ENCODE measurements around the gene CHRM1. TPM values are rescaled to one million over a fixed set of nuclear protein-coding genes. Genes with fewer than 3 reads are reported as not detected.

The CHRM1 gene
- total RNA-seq, 1 donor from 2014 or later, result 6.8 TPM

- H3K4me3 ChIP-seq, result peak overlapping the region; percentile 93
- no peaks in the 10 kb centered on the region for H3K9me3 ChIP-seq
- TF ChIP-seq CTCF (IDR thresholded peaks at IDR 0.05), result no peak
- H3K27ac ChIP-seq, result peak overlapping the region; percentile 99
- intact Hi-C loops (cut with DNase I), result no loop called here
- H3K36me3 ChIP-seq, result peaks cover 46% of the 10 kb centered on the region
- no peaks in the 10 kb centered on the region for H3K27me3 ChIP-seq (ENCODE audit: low read depth)
- peaks cover 68% of the 10 kb centered on the region for H3K4me1 ChIP-seq
- ATAC-seq (peak; percentile 86 to 89), DNase-seq (peak; percentile 95)
Observed at GRCh38 chr11:62881579-62882430, 39.4 kb downstream of the CHRM1 start.

- DNase-seq, result peak; percentile 93
Observed at GRCh38 chr11:62880803-62881578, 40.2 kb downstream of the CHRM1 start, which contains the start of gene SLC3A2. TSS of gene SLC3A2 (plus strand) at chr11:62880896. CDS start at chr11:62881024, 128 bp downstream.

GRCh38 chr11:62880231-62880802 lies 40.8 kb downstream of the CHRM1 start:
- intact Hi-C loops (cut with DNase I), result no loop called here
- Histone ChIP-seq H3K27ac (peak overlapping the region; percentile 99), H3K36me3 (peaks cover 31% of the 10 kb centered on the region), H3K4me1 (peaks cover 53% of the 10 kb centered on the region), H3K27me3 (ENCODE audit: low read depth) (no peaks in the 10 kb centered on the region), H3K4me3 (peak overlapping the region; percentile 93), H3K9me3 (no peaks in the 10 kb centered on the region)
- TF ChIP-seq CTCF (IDR thresholded peaks at IDR 0.05), result no peak
- peak; percentile 46 to 57 for ATAC-seq
- DNase-seq, result peak; percentile 71

More at GRCh38 chr11:62880803-62881578, 40.2 kb downstream of the CHRM1 start, which contains the start of gene SLC3A2:
- Histone ChIP-seq H3K4me1 (peaks cover 60% of the 10 kb centered on the region), H3K9me3 (no peaks in the 10 kb centered on the region), H3K36me3 (peaks cover 37% of the 10 kb centered on the region), H3K27me3 (ENCODE audit: low read depth) (no peaks in the 10 kb centered on the region), H3K4me3 (peak within 1 kb of the TSS; percentile 93), H3K27ac (peak within 1 kb of the TSS; percentile 99)
- peak; percentile 95 to 96 for ATAC-seq
- intact Hi-C loops (cut with DNase I), result no loop called here
- peak; percentile 74 for TF ChIP-seq CTCF (IDR thresholded peaks at IDR 0.05)

- no peak for ATAC-seq
- no peaks in the 10 kb centered on the region for H3K9me3 ChIP-seq
- intact Hi-C loops (cut with DNase I), result no loop called here
- H3K36me3 ChIP-seq, result peaks cover 22% of the 10 kb centered on the region
- H3K27ac ChIP-seq, result peak overlapping the region; percentile 99
- no peak for DNase-seq
- peak overlapping the region; percentile 93 for H3K4me3 ChIP-seq
- peaks cover 44% of the 10 kb centered on the region for H3K4me1 ChIP-seq
- TF ChIP-seq CTCF (IDR thresholded peaks at IDR 0.05), result no peak
- H3K27me3 ChIP-seq (ENCODE audit: low read depth), result no peaks in the 10 kb centered on the region
Observed at GRCh38 chr11:62879235-62879978, 41.8 kb downstream of the CHRM1 start.

GRCh38 chr11:62876712-62877111 lies 44.5 kb downstream of the CHRM1 start:
- Histone ChIP-seq H3K27ac (no peak overlapping the region), H3K4me3 (no peak overlapping the region), H3K4me1 (peaks cover 18% of the 10 kb centered on the region), H3K9me3 (no peaks in the 10 kb centered on the region), H3K27me3 (ENCODE audit: low read depth) (no peaks in the 10 kb centered on the region), H3K36me3 (no peaks in the 10 kb centered on the region)
- intact Hi-C loops (cut with DNase I), result no loop called here
- TF ChIP-seq CTCF (IDR thresholded peaks at IDR 0.05), result no peak
- ATAC-seq (no peak), DNase-seq (no peak)
